Kidney (tissue), 14 donors: ENCODE results near the gene NIN. TPM values are rescaled to one million over a fixed set of nuclear protein-coding genes. Genes with fewer than 3 reads are reported as not detected.

Source experiments
- DNase-seq, 5 donors: peaks; one replicate each; pipeline ENCODE4 v3.0.0-alpha.2; 2013 to 2020
- FAIRE-seq: peaks from 2 replicates; lab custom pipeline; 2012; peaks lifted over from hg19 to GRCh38; lab: Jason Lieb, UNC
- H3K27ac ChIP-seq, 2 donors: one replicate each; pipeline ENCODE4 v1.7.0; 2013; ENCODE audit warnings: low read depth in 2 of 2, low read length in 2 of 2, inconsistent platforms in 1 of 2
- H3K27me3 ChIP-seq: one replicate; pipeline ENCODE4 v1.7.1; 2013; ENCODE audit warnings: low read length, inconsistent platforms; ENCODE audit not compliant: control insufficient read depth, insufficient read depth
- H3K36me3 ChIP-seq, 3 donors: one replicate each; pipeline versions ENCODE4 v1.7.0 to v1.7.1; 2013; ENCODE audit warnings: low read length in 3 of 3, control low read depth in 1 of 3, inconsistent platforms in 1 of 3; ENCODE audit not compliant: insufficient read depth in 3 of 3, control insufficient read depth in 2 of 3
- H3K4me1 ChIP-seq, 3 donors: one replicate each; pipeline versions ENCODE4 v1.7.0 to v1.7.1; 2013; ENCODE audit warnings: low read length in 3 of 3, inconsistent platforms in 1 of 3, low read depth in 1 of 3; ENCODE audit not compliant: control insufficient read depth in 2 of 3, insufficient read depth in 2 of 3
- H3K4me3 ChIP-seq, 3 donors: one replicate each; pipeline versions ENCODE4 v1.7.0 to v1.8.1; 2013; ENCODE audit warnings: low read length in 3 of 3, control low read depth in 1 of 3, inconsistent platforms in 1 of 3
- H3K9ac ChIP-seq, 3 donors: one replicate each; pipeline versions ENCODE4 v1.7.0 to v1.7.1; 2013; ENCODE audit warnings: low read length in 3 of 3, control low read depth in 1 of 3, inconsistent platforms in 1 of 3
- H3K9me3 ChIP-seq, 3 donors: one replicate each; pipeline versions ENCODE4 v1.7.0 to v1.7.1; 2013; ENCODE audit warnings: low read length in 3 of 3, control low read depth in 1 of 3, inconsistent platforms in 1 of 3; ENCODE audit not compliant: control insufficient read depth in 2 of 3, insufficient read depth in 1 of 3
- CTCF ChIP-seq: IDR thresholded peaks from 3 replicates; pipeline ENCODE4 v1.5.1; 2012; ENCODE audit warnings: mild to moderate bottlenecking, moderate library complexity, borderline replicate concordance; ENCODE audit not compliant: insufficient read depth; ENCODE audit errors: extremely low read depth
- intact Hi-C: fragments of 100-400 bp; cut with DNase I; formaldehyde crosslinking; loops from one replicate; pipeline ENCODE4 v1.11.1; 2022
- polyA plus RNA-seq: library from polyadenylated mRNA; stranded (reverse); fragments of 350-450 nt; fragmentation: Illumina TruSeq; extraction: RNeasy Lipid Tissue Mini Kit (QIAGEN cat#74804); gene quantifications from one replicate; pipeline ENCODE4 v1.2.3, GENCODE V29; 2014; ENCODE audit warnings: low read depth, low replicate concordance; ENCODE audit not compliant: insufficient read depth
- total RNA-seq: library from RNA; stranded (reverse); fragmentation: NEBNext Ultra II Directional; extraction: Animal tissue kit (Norgen Biotek cat#: 25700); gene quantifications from one replicate; pipeline ENCODE4 v1.2.1, GENCODE V29; 2021
- donor health status: control.
- donor health status: control.
- donor health status: control.
- donor health status: control.
- donor health status: control.
- donor health status: DM: yes; HTN: yes; CAD: no.
- donor health status: Normal renal cell carcinoma (clear cell type).

NIN gene
- total and polyA plus RNA-seq, 2 donors from 2014 or later = 3.6 to 40.0 TPM

GRCh38 chr14:50677527-50678063 lies 153.4 kb downstream of the NIN start:
- no peak overlapping the region for H3K9ac ChIP-seq
- DNase-seq = peak in 1 of 5 donors; percentile 15
- TF ChIP-seq CTCF = no peak
- no peaks in the 10 kb centered on the region for H3K27me3 ChIP-seq
- intact Hi-C loops = no loop called here
- H3K9me3 ChIP-seq = no peaks in the 10 kb centered on the region
- no peaks in the 10 kb centered on the region for H3K4me1 ChIP-seq
- FAIRE-seq = no peak
- H3K4me3 ChIP-seq = no peak overlapping the region
- no peak overlapping the region for H3K27ac ChIP-seq
- H3K36me3 ChIP-seq = no peaks in the 10 kb centered on the region

GRCh38 chr14:50676814-50677516 lies 154.0 kb downstream of the NIN start:
- no peak for TF ChIP-seq CTCF
- Histone ChIP-seq H3K9me3 (no peaks in the 10 kb centered on the region), H3K9ac (no peak overlapping the region), H3K4me1 (no peaks in the 10 kb centered on the region), H3K27me3 (no peaks in the 10 kb centered on the region), H3K27ac (no peak overlapping the region), H3K4me3 (no peak overlapping the region), H3K36me3 (no peaks in the 10 kb centered on the region)
- no peak for DNase-seq
- intact Hi-C loops = no loop called here
- FAIRE-seq = no peak

GRCh38 chr14:50675597-50675996 lies 155.4 kb downstream of the NIN start:
- no peaks in the 10 kb centered on the region for H3K27me3 ChIP-seq
- no peaks in the 10 kb centered on the region for H3K36me3 ChIP-seq
- H3K4me1 ChIP-seq = no peaks in the 10 kb centered on the region
- no peak overlapping the region for H3K4me3 ChIP-seq
- no peak for FAIRE-seq
- H3K9me3 ChIP-seq = no peaks in the 10 kb centered on the region
- H3K9ac ChIP-seq = no peak overlapping the region
- intact Hi-C loops = no loop called here
- TF ChIP-seq CTCF = no peak
- DNase-seq = no peak
- H3K27ac ChIP-seq = no peak overlapping the region
